Stimulated activated CD8-positive, alpha-beta memory T cell treated with anti-CD3 and anti-CD28 coated beads, Interleukin-15, amount 100 ng/mL, for 48 hours (primary cell): ENCODE measurements around the gene CMTM6.
"Not testable (repeated sequence)": the region's sequence is repeated elsewhere in the genome, so short reads cannot be mapped to it uniquely, and the experiment has no call there.

Experiments
- DNase-seq, 2 donors: peaks; one replicate each; pipeline ENCODE4 v3.0.0-alpha.2; 2020; ENCODE audit warnings: low read depth in 2 of 2

CMTM6 gene

GRCh38 chr3:32466808-32467207 lies 35.8 kb downstream of the CMTM6 start:
- not testable (repeated sequence) for DNase-seq

- not testable (repeated sequence) for DNase-seq
These were observed 37.9 kb downstream of the CMTM6 start for GRCh38 chr3:32464726-32465125.

- DNase-seq, result not testable (repeated sequence)
These were observed 39.2 kb downstream of the CMTM6 start for GRCh38 chr3:32463415-32463814.

DNA sequence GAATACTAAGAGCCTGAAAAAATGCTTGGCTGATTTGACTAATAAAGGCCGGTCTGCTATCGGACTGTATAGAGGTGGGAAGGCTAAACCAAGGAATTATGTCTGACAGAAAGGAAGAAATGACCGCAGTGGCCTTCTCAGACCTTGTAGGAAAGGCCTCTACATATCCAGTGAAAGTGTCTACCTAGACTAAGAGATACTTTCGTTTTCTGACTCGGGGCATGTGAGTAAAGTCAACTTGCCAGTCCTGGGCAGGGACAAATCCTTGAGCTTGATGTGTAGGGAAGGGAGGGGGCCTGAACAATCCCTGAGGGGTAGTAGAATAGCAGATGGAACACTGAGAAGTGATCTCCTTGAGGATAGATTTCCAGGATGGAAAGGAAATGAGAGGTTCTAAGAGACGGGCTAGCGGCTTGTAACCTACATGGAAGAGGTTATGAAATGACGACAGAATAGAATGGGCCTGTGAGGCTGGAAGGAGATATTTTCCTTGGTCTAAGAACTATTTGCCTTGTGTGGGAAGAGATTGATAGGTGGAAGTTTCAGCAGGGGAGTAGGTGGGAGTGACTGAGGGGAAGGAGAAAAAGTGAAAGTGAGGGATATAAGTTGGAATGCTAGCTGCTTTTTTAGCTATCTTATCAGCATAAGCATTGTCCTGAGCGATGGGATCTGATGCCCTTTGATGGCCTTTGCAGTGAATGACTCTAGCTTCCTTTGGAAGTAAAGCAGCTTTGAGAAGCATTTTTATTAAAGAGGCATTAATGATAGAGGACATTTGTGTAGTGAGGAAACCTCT lies 40.3 kb downstream of the CMTM6 start:
- DNase-seq, result not testable (repeated sequence)

- not testable (repeated sequence) for DNase-seq
These were observed 41.7 kb downstream of the CMTM6 start for GRCh38 chr3:32460817-32461496.

GRCh38 chr3:32460031-32460749 lies 42.5 kb downstream of the CMTM6 start:
- DNase-seq, result peak; percentile 49 to 59

- no peak for DNase-seq
These were observed 43.2 kb downstream of the CMTM6 start for GRCh38 chr3:32459450-32459849.

GRCh38 chr3:32457971-32458471 lies 44.6 kb downstream of the CMTM6 start:
- DNase-seq, result peak in 1 of 2 donors; percentile 32

DNA sequence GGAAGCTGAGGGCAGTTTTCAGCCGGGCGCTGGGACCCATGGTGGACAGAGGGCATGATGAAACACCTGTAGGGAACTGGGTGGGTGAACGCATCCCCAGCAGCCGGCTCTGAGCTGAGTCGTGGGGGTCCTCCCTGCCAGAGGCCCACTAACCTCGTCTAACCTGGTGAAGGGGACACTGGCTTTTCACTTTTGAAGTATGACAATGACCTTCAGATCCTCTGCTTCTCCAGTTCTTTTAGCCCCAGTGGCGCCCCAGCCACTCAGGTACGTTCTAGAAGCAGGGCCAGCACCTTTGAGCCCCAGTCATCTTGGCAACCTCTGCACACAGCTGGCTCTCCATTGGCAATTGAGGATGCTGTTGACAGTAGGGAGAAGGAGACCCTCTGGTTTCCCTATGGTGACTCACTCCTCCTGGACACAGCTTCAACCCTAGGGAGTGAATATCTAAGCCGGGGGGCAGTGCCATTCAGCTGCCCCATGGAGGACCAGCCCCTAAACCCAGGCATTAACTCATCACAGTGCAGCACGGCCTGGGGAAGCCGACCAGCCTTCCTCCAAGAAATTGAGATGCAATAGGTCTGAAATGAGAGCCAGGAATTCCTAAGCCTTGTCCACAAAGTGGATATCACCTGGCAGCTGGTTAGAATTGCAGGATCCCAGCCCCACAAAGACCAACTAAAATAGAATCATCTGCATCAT lies 46.1 kb downstream of the CMTM6 start:
- no peak for DNase-seq

GRCh38 chr3:32455609-32456428 lies 46.8 kb downstream of the CMTM6 start:
- DNase-seq, result no peak

- DNase-seq, result no peak
These were observed 47.7 kb downstream of the CMTM6 start for GRCh38 chr3:32454731-32455608.

DNA sequence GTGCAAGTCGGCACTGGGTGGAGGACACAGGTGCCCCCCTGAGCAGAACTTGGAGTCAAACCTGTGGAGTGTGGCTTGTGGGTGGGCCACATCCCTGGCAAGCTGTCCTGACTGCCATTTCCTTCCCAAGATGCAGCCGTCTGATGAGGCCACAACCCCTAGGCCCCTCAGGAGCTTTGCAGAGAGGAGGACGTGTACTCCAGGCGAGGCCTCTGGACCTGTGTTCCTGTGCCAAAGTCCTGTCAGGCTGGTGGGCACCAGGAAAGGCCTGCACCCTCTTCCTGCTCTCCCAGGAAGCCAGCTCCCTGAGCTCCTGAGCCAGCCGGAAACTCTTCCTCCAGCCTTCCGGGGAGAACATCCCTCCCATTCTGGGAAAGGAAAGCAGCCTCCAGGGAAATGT lies 48.5 kb downstream of the CMTM6 start:
- no peak for DNase-seq

GRCh38 chr3:32453346-32453745 lies 49.3 kb downstream of the CMTM6 start:
- no peak for DNase-seq

DNA sequence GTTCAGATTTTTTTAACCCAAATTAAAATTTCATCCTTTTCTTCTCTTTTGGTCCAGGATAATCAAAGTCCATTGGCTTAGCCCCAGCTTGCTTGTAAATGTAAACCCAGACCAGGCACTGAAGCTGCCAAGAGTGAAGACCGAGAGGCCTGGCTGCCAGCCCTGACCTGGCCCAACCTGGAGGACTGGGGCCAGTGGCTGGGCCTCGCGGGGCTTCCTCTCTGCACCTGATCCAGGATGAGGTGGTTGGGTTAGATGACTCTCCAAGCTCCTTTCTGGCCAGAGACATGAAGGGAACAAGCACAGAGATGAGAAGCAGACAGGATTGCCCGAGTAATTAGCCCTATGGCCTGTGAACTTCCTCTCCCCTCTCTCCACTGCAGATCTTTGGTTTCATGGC lies 50.6 kb downstream of the CMTM6 start:
- DNase-seq, result no peak

GRCh38 chr3:32450992-32451659 lies 51.5 kb downstream of the CMTM6 start:
- DNase-seq, result no peak

DNA sequence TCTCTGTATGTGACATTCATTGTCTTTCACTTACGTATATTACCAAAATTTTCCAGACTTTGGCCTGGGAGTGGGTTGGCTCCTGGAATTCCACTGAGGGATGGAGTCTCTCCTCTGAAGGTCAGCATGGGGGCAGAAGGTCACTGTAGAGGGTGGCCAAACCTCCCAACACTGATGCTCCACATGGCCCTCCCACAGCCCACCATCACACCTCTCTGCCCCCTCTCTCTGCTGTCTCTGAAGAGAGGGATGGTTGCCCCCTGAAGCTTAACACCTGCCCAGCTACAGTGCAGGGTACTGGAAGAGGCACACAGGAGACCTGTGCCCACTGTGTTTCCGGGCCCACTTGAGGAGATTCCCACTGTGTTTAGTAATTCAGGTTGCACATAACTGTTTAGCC lies 52.2 kb downstream of the CMTM6 start:
- no peak for DNase-seq

GRCh38 chr3:32449691-32450090 lies 53.0 kb downstream of the CMTM6 start:
- no peak for DNase-seq

GRCh38 chr3:32448686-32449474 lies 53.8 kb downstream of the CMTM6 start:
- no peak for DNase-seq
